GM19324 (cell line): ENCODE data around the gene ADRA2B.

Source experiments
- ATAC-seq: cut with Tn5 transposase; IDR thresholded peaks from one replicate; pipeline ENCODE4 v1.9.1; 2021; ENCODE audit warnings: mild to moderate bottlenecking, moderate library complexity; ENCODE audit not compliant: unreplicated experiment, low FRiP score

The ADRA2B gene

DNA sequence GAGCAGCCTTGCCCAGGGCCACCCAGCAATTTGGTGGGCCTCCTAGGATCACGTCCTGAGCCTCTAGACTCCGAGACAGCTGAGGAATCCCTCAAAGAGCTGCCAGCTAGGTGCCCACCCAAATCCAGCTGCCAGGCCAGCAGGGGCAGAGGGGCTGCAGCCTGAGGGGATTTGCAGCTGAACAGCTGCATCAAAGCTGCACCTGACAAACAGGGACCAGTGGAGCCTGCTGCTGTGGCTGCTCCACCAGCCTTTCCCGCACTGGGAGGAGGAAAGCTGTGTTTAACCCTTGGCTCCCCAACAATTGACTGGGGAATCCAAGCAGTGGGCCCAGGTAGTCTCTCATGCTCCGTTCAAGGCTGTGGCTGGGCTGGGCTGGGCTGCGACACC lies 8.2 kb downstream of the ADRA2B start:
- no peak for ATAC-seq

DNA sequence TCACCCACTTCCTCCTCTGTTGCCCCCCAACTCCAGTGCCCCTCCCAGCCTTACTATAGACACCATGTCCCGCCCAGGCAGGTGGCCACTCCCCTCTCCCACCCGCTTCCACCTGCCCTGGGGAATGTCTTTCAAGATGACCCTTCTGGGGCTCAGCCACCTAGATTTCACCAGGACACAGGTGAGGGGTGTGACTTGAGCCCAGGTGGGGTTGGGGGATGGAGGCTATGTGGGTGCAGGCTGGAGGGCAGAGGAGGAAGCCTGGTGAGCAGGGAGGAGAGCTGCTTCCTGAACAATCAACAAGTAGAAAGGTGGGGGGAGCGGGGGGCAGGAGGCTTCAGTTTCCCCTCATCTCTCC lies 8.7 kb downstream of the ADRA2B start:
- ATAC-seq = no peak

DNA sequence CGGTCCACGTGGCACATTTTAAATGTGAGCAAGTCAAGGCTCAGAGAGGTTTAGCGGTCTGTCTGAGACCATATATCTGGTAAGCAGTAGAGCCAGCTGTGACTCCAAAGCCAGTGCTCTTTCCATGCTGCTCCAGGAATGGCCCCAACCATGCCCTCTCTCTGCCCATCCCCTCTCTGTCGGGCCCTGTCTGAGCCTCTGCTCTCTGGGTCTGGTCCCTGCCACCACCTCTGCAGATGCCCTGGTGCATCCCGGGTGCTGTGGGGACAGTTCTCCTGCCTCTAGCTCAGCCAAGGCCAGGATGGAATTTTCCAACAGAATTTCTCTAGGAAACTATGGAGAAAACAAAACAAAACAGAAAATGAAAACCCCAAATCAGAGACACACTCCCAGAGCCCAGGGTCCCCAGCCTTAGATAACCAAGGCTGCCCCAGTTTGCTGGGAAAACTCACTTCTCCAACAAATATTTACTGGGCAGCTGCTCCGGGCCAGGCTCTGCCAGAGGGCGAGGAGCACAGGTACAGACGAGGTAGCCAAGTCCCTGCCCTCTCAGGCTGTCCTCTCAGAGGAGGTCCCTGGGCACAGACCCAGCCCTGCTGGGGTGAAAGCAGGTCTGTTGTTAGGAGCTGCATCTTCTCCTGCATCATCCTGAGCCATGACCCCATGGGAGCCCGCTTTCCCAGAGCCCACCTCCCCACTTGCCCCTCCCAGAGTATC lies 9.2 kb downstream of the ADRA2B start:
- no peak for ATAC-seq

DNA sequence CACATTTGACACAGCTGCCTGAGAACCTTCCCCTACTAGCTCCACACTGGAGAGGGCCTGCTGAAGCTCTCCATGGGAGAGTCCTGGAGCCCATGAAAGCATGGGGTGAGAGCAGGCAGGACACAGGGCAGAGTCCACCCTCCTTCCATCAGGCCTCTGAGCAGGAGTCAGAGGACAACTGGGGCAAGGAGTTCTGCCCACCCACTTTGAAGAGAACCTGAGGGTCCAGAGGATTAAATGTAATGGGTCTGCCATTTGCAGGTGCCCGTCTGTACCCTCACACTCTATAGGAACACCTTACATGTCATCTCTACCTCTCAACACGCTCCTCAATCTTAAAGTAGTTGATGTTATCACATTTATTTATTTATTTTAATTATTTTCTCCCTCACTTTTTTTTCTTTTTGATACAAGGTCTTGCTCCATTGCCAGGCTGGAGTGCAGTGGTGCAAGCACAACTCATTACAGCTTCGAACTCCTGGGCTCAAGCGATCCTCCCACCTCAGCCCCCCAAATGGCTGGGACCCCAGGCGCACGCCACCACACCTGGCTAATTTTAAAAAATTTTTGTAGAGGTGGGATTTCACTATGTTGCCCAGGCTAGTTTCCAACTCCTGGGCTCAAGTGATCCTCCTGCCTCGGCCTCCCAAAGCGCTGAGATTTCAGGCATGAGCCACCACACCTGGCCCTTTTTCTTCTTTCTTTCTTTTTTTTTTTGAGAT lies 10.2 kb downstream of the ADRA2B start:
- ATAC-seq = no peak

DNA sequence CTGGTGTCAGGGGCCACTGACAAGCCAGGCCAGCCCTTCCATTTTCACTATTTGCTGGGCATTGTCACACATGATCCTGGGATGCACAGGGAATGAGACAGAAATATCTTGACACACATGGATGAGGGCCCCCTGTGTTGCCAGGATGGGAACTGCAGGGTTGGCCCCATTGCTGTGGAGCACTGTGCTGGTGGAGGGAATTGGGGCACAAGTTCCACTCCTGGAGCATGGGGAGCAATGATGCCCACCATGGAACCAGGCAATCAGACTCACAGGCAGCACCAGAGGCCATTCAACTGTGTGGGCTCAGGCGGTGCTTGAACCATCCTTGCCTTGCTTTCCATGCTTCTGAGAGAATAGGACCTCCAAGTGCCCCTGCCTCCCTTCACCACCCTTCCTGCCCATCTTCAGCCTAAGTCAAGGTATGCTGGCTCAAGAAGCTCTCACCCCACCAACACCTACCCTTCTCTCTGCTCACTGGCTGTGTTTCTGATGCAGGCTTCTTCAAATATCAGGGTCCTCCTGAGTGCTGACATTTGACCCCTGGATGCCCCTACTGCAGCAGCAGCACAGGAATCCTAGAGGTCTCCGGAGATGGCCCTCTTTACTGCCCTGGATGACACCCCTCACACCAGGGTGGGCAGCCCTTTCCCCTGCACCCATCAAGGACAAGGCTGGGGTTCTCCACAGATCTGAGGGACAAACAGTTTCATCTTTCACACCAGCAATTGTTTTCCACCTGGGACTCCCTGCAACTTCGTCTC lies 11.0 kb downstream of the ADRA2B start:
- ATAC-seq = no peak

DNA sequence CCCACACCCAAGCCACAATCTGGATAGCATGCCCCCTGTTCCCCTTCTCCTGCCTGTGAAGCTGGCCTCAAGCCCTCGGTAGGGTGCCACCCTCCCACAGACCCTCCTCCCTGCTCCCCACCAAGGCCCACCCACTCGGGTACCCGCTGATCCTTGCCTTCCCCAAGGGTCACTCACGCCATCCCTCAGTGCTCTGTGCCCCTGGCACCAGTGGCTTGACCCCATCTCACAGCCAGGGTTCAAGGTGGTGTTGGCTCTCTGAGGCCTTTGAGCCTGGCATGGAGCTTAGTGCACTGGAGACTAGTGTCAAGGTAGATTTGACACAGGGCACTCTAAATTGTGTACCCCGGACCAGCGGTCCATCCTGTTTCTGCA lies 11.9 kb downstream of the ADRA2B start:
- ATAC-seq = no peak

DNA sequence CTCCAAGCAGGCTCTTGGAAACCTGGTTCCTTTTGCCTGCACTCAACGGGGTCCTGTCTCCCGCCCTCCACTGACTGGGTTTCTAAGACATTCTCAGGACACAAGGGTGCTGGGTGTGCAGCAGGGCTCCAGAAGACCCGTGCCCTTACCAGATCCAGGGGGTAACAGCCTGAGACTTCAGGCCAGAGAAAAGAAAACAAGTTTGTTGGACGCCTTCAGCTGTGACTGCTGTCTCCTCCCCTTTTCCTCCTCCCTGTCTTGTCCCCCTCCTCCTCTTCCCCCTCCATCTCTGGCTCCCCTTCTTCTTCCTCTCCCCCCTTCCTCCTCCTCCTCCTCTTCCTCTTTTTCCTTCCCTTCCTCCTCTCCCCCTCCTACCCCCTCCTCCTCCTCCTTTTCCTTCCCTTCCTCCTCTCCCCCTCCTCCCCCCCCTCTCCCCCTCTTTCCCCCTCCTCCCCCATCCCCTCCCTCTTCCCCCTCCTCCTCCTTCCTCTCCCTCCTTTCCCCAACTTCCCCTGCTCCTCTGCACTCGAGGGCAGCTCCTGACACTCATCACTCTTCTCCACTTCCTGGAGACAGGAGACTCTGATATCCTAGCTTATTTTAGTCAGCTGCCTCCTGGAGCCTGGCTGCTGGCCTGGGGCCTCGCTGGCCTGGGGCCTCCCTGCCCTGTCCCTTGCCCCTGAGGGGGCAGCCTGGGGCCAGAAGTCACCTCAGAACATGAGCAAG lies 12.4 kb downstream of the ADRA2B start:
- ATAC-seq = no peak

DNA sequence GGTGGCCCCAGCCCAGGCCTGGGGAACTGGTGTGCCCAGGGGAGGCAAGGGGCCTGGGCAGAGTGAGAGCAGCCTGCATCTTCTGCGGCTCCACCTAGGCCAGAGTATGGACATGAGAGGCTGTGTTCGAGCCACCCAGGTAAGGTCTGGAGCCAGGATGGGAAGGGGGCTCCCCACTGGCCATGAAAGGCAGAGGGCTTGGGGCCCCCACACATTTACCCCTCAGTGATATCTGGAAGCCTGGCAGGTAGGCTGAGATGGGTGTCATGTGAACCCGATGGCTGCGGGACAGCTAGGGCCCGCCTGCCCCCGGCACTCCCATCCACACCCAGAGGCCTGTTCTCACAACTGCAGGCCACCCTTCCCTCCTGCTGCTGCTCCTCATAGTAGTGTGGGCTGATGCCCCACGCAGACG lies 13.2 kb downstream of the ADRA2B start:
- ATAC-seq = no peak

DNA sequence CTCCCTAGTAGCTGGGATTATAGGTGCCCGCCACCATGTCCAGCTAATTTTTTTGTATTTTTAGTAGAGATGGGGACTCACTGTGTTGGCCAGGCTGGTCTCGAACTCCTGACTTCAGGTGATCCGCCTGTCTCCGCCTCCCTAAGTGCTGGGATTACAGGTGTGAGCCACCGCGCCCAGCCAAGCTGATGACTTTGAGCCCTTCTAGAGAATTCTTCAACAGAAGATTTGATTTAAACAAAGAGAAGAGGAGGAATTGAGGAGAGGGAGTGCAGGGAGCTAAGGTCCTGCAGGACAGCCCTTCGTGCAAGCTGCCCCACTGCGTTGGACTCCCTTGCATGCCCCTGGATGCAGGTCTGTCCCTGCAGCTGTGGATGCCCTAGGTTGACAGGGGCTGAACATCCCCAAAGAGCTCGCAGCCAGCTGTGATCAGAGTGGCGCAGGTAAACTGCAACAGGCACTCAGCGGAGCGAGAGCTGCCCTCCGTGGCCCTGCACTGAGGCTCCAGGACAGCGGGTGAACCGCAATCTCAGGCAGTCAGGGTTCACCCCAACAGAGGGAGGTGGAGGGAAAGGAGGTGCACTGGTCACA lies 13.7 kb downstream of the ADRA2B start:
- ATAC-seq = no peak

DNA sequence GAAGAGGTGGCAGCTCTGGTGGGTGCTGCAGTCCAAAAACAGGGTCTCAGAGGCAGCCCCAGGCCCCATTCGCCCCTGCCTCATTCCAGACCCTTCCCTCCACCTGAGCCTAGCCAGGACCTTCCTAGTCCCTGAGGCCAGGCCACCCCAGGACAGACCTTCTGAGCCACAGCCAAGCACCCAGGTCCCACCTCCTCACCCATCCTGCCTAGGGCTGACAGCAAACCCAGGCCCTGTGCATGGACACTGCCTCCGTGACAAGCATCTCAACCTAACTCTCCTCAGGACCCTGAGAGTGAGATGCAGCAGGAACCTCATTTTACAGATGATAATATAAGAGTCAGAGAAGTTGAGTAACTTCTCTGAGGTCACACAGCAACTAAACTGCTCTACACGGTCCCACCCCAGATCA lies 15.5 kb downstream of the ADRA2B start:
- ATAC-seq = no peak

DNA sequence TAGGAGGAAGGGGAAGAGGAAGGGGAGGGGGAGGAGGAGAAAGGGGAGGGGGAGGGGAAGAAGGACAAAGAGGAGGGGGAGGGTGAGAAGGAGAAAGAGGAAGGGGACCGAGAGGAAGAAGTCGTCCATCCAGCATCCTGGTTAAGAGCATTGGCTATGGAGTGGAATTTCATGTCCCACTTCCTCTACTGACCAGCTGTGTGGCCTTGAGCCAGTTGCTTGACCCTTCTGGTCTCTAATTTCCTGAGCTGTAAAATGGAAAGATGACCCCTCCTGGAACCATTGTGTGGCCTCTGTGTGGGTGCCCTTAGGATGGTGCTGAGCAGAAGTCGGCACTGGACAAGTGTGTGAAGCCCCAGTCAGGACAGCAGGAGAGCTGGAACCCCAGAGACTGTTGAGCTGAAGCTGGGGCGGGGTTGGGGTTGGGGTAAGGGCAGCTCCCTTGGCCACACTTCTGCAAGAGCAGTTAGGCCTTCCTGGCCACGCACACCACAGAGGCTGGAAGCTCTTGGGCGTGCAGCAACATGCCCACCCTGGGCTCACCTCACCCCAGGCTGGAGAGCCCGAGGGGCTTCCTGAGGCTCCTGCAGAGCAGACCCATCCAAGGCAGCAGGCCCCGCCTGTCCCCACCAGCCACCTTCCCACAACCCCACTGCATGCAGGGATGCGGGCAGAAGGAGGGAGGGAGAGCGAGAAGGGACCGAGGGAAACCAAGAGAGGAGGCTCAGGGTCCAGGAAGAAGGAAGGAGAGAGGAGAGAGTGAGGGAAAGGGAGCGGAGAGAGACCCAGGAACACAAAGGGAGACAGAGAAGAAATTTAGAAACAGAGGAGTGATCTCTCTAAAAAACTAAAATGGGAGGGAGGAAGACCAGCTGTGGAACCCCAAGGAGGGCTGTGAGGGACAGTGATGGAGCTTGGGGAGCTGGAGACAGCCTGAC lies 16.2 kb downstream of the ADRA2B start:
- ATAC-seq = no peak

DNA sequence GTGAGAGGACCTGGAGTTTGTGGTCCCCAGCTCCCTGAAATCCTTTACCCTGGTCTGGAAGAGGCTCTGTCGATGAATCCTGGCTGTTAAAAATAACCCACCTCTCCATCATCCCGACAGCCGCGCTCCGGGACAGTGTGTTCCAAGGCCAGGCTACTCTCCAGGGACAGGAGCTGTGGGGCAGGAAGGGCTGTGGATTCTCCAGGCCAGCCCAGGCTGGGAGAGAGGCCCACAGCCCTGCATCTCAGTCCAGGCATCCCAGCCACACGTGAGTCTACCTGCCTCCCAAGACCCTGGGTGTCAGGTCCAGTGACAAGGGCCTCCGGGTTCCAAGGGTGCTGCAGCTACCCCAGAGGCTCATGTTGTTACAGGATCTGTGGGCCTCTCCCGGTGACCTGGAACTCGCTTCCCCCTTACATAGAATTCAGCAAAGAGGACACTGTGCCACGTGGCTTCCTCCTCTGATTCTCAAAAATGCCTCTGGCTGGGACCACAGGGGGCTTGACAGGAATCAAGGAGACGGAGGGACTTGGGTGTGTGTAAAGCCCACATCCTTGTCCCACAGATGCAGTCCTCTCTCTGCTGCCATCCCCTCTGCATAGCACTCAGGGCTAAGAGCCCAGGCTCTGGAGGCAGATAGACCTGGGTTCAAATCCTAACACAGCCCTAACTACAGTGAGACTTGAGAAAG lies 17.3 kb downstream of the ADRA2B start:
- no peak for ATAC-seq

DNA sequence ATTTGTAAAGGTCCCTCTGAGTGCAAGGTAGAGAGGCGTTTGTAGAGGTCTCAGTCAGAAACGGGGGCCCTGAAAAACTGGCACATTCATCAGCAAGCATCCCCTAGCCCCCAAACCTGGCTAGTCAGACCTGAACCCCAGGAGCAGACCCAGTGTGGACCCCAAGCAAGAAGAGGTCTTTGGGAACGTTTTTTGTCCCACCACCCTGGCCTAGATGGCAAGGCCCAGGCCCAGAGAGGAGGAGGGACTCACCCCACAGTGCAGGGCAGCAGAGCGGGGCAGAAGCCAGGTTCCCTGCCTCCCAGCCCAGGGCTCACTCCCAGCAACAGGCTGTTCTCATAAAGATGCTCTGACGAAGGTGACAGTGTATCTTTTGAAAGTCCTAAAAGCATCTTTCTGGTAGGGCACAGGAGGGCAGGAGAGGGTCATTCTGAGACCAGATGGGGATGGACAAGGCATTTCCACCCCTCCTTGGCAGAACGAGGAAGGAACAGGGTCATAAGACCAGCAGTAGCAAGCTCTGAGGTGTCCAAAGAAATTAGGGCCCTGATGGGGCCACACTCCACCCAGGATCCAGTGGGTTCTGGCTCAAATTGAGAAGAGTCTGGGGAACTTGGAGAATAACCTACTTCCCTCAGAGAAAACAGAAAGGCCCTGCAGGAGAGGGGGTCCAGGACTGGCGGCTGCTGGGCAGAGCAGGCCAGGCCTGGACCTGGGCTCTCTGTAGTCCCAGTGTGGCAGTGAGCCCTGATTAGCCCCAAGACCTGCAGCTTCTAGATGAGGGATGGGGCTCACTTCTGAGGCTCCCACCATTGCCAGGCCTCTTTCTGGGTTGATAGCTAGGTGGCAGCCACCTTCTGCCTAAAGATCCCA lies 18.2 kb downstream of the ADRA2B start:
- ATAC-seq = no peak

DNA sequence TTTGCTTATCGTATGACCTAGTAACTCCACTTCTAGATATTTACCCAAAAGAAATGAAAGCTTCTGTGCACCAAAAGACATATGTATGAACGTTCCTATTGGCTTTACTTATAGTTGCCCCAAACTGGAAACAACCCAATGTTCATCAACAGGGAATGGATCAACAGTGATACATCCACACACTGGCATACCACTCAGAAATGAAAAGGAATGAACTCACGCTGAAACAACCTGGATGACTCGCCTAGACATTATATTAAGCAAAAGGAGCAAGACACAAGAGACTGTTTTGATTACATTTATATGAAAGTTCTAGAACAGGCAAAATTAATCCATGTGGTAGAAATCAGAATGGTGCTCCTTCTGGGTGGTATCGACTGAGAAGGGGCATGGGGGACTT lies 18.9 kb downstream of the ADRA2B start:
- ATAC-seq = no peak

DNA sequence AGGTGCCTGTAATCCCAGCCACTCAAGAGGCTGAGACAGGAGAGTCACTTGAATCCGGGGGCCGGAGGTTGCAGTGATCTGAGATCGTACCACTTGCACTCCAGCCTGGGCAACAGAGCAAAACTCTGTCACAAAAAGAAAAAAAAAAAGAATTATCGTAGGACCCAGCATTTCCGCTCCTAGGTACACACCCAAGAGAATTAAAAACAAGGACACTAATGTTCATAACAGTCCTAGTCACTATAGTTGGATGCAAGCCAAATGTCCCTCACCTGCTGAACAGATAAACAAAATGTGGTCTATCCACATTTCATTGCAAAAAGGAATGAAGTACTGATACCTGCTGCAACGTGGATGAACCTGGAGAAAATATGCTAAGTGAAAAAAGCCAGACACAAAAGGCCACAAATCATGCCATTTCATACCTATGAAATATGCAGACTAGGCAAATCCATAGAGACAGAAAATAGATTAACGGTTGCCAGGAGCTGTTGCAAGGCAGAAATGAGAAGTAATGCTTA lies 21.2 kb downstream of the ADRA2B start:
- no peak for ATAC-seq

DNA sequence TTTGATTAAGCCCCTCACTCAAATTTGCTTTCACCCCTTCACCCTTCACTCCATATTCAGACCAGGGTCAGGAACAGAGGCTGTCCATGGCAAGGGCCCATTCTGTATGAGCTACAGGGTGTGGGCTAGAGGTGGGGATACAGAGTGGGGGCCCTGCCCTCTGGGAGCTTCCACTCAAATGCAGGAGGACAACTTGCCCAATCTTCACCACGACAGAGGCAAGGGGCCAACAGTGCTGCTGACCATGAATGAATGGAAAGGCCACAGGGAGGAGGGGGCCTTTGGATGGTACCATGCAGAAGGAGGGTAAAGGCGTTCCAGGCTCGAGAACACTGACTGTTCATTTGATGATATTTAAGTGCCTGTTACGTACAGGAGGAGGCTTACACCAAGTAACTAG lies 22.8 kb downstream of the ADRA2B start:
- no peak for ATAC-seq

DNA sequence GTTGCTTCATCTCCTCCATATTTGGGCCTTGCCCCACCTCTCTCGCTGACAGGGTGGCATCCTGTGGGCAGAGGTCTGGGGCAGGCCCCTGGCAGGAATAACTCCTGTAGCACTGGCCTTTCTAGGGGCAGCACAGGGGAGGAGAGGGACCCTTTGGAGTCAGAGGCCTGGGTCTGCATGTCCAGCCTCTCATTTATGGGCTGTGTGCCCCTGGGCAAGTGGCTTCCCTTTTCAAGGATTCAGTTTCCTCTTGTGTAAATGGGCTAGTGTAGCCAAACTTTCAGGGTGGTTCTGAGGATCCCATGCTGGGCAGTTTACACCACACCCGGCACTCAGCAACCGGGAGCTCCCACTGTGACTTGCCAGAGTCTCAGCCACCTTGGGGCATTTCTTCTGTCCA lies 23.4 kb downstream of the ADRA2B start:
- ATAC-seq = no peak

DNA sequence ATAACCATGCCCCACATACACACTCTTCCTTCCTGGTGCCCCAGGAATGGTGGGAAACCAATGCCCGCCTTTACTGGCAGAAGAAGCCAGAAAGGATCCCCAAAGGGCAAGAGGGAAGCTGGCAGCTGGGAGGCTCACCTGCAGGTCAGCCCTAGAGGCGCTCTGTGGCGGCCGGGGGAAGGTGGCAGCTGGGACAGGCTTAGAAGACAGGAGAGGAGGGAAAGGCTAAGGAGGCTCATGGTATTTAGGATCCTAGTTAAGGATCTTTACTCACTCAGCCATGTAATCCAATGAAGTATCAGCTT lies 23.8 kb downstream of the ADRA2B start:
- ATAC-seq = no peak
